Measurements from ENCODE around the gene MYL9.

DNA sequence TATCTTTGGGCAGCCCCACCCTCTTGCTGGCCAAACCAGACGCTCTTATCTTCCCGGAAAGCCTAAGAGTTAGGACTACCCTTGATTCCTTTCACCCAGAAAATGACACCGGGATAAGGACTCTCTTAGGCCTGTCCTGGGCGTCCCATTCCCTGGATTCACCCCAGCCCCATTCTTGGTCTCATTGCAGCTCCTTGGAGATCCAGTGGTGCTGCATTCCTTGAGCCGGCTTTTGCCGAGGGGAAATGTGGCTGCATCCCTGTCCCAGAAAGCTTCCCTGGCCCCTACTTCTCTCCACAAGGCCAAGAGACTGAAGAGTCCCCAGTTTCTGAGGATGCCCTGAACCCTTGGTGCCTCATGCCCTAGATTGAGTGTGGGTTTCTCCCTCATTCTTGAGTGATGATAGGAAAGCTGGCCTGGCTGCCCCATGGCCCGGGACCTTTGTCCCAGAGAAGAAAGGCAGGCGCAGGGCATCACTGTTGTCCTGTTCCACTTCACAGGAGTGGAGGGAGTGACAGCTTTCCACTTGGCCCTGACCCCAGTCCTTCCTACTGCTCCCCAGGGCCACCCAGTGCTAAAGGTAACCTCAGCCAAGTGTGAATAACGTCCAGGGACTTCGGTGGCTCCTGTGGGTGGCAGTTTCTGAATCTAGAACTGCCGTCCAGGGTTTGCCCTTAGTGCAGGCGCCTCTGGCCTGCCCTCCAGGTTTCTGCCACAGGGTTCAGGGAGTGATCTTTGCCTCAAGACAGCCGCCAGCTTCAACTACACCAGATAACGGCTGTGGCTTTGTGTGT, 42.7 kb upstream of the MYL9 start:
- TF ChIP-seq, protein P1, sequence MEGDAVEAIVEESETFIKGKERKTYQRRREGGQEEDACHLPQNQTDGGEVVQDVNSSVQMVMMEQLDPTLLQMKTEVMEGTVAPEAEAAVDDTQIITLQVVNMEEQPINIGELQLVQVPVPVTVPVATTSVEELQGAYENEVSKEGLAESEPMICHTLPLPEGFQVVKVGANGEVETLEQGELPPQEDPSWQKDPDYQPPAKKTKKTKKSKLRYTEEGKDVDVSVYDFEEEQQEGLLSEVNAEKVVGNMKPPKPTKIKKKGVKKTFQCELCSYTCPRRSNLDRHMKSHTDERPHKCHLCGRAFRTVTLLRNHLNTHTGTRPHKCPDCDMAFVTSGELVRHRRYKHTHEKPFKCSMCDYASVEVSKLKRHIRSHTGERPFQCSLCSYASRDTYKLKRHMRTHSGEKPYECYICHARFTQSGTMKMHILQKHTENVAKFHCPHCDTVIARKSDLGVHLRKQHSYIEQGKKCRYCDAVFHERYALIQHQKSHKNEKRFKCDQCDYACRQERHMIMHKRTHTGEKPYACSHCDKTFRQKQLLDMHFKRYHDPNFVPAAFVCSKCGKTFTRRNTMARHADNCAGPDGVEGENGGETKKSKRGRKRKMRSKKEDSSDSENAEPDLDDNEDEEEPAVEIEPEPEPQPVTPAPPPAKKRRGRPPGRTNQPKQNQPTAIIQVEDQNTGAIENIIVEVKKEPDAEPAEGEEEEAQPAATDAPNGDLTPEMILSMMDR (IDR thresholded peaks at IDR 0.05), result no peak
- TF ChIP-seq POLR2A (IDR thresholded peaks at IDR 0.05) (no peak), POLR2AphosphoS5 (IDR thresholded peaks at IDR 0.05) (no peak), EP300 (IDR thresholded peaks at IDR 0.05; ENCODE audit: low read depth) (no peak)

All from transverse colon (tissue), 4 donors.